HUDEP-2 (cell line): Measurements from ENCODE around the gene CMSS1.
"Not testable (repeated sequence)": the region's sequence is repeated elsewhere in the genome, so short reads cannot be mapped to it uniquely, and the experiment has no call there.

Source experiments
- DNase-seq, 76 experiments: peaks; one replicate each; lab custom pipeline; 2025; ENCODE audit not compliant: unreplicated experiment in 76 of 76; lab: John Stamatoyannopoulos, UW

Gene CMSS1

GRCh38 chr3:100043271-100043670, 225.6 kb downstream of the CMSS1 start:
- DNase-seq: no peak

- DNase-seq: peak in 1 of 76 experiments; percentile 7
Measured at GRCh38 chr3:100044369-100044768, 226.7 kb downstream of the CMSS1 start.

- DNase-seq: no peak
Measured at GRCh38 chr3:100045696-100046095, 228.0 kb downstream of the CMSS1 start.

GRCh38 chr3:100046986-100047385, 229.3 kb downstream of the CMSS1 start:
- DNase-seq: no peak

- no peak for DNase-seq
Measured at GRCh38 chr3:100047455-100048141, 229.9 kb downstream of the CMSS1 start.

- no peak for DNase-seq
Measured at GRCh38 chr3:100048248-100048647, 230.6 kb downstream of the CMSS1 start.

GRCh38 chr3:100051513-100051912, 233.9 kb downstream of the CMSS1 start:
- not testable (repeated sequence) for DNase-seq

- no peak for DNase-seq
Measured at GRCh38 chr3:100053951-100054620, 236.4 kb downstream of the CMSS1 start.

- DNase-seq: no peak
Measured at GRCh38 chr3:100057716-100058575, 240.3 kb downstream of the CMSS1 start.

GRCh38 chr3:100059472-100059871, 241.8 kb downstream of the CMSS1 start:
- no peak for DNase-seq

- DNase-seq: peak in 61 of 76 experiments; percentile 2 to 69 (median 32)
Measured at GRCh38 chr3:100060685-100061484, 243.2 kb downstream of the CMSS1 start.

GRCh38 chr3:100062665-100063064, 245.0 kb downstream of the CMSS1 start:
- no peak for DNase-seq

- no peak for DNase-seq
Measured at GRCh38 chr3:100063929-100064461, 246.3 kb downstream of the CMSS1 start.

GRCh38 chr3:100067589-100067988, 249.9 kb downstream of the CMSS1 start:
- DNase-seq: no peak

GRCh38 chr3:100068826-100069225, 251.2 kb downstream of the CMSS1 start:
- DNase-seq: peak in 68 of 76 experiments; percentile 3 to 80 (median 44)

- DNase-seq: no peak
Measured at GRCh38 chr3:100069472-100069871, 251.8 kb downstream of the CMSS1 start.

GRCh38 chr3:100072326-100073048, 254.8 kb downstream of the CMSS1 start:
- peak in 2 of 76 experiments; percentile 4 to 5 for DNase-seq

- DNase-seq: no peak
Measured at GRCh38 chr3:100073049-100073713, 255.5 kb downstream of the CMSS1 start.

GRCh38 chr3:100073714-100074307, 256.1 kb downstream of the CMSS1 start:
- DNase-seq: no peak
